ENCODE results near the gene EGFR.

Gene EGFR

GRCh38 chr7:55130395-55131141 lies 111.8 kb downstream of the EGFR start:
- no peak for DNase-seq

GRCh38 chr7:55131142-55131929 lies 112.5 kb downstream of the EGFR start:
- no peak for DNase-seq

- DNase-seq, result no peak
Observed at GRCh38 chr7:55132550-55132889, 113.7 kb downstream of the EGFR start.

DNA sequence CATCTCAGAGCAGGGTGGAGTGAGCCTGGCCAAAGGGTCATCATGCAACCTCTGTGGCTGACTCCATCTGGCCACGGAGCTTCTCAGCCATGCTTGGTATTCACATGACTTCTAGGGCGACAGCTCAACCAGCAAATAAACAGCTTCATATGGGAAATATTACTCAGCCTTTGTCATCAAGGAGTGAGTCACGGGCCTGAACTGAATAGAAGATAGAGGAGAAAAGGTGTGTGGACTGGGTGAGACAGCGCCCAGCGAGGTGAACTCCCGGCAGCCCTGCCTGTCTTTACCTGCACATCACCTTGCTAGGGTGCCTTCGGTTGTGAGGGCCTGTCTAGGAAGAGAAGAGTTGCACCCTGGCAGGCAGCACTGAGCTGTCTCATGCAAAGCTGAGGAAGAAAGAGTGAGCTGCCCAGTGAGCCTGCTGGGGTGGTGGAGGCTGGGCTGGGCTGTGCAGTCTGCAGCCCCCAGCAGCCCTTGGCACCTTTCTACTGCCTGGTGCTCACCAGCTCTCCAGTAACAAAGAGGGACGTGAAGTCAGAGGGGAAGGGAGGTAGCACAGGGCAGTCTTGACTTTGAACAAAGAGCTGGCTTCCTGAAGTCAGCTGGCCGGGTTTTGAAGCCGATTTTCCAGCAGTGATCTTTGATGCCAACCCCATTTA lies 114.2 kb downstream of the EGFR start:
- DNase-seq, result no peak

DNA sequence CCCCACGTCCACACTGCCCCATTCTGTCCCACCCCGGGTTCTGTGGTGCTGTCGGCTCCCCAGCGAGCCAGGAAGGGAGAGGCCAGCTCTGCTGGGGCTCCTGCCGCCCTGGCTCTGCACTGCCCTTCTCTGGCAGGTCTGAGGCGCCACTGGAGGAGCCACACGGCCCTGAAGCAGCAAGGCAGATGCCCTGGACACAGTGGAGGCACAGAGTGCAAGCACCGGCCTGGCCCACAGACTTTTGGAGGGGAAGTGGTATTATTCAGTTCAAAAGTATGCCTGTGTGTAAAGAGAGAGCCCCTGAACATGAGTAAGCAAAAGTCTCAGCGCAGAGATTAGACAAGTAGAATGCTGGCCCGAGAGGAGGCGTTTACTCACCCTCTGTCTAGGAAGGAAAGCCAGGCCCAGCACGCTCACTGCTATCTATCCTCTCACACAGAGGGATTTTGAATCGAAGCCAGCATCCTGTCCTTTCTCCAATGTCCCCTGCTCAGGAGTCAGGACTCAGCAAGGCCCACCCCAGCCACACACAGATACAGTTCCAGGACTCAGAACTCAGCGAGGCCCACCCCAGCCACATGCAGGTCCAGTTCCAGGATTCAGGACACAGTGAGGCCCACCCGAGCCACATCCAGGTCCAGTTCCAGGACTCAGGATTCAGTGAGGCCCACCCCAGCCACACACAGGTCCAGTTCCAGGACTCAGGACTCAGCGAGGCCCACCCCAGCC lies 115.0 kb downstream of the EGFR start:
- DNase-seq, result no peak

GRCh38 chr7:55134359-55134725 lies 115.5 kb downstream of the EGFR start:
- DNase-seq, result no peak

- no peak for DNase-seq
Observed at GRCh38 chr7:55134786-55135185, 116.0 kb downstream of the EGFR start.

DNA sequence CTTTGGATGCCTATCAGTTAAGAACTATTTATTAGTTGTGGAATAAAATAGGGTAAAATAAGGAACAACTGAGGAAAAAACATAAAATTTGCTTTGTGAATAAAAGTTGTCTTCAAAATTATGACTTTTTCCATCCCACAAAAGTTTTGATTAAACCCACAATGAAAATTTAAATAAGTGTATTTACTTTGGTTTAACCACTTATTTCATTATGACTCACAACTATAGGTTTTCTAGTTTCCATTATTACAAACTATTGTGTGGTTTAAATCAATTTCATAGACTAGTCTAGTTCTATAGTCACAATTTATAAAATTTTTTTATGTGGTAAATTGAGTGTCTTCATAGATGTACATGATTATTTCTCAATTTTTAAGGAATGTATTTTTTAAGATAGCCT lies 116.6 kb downstream of the EGFR start:
- no peak for DNase-seq

DNA sequence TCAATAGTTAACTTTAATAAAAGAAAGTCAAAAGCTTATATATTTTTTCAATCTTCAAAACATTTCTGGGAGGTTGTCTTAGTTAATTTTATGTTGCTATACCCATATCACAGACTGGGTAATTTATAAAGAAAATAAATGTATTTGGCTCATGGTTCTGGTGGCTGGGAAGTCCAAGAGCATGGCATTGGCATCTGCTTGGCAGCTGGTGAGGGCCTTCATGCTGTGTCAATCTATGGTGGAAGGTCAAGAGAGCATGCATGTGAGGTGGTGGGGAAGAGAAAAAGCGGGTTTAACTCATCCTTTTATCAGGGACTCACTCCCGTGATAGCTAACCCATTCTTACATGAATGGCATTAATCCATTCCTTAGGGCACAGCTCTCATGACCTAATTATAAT lies 119.8 kb downstream of the EGFR start:
- no peak for DNase-seq

DNA sequence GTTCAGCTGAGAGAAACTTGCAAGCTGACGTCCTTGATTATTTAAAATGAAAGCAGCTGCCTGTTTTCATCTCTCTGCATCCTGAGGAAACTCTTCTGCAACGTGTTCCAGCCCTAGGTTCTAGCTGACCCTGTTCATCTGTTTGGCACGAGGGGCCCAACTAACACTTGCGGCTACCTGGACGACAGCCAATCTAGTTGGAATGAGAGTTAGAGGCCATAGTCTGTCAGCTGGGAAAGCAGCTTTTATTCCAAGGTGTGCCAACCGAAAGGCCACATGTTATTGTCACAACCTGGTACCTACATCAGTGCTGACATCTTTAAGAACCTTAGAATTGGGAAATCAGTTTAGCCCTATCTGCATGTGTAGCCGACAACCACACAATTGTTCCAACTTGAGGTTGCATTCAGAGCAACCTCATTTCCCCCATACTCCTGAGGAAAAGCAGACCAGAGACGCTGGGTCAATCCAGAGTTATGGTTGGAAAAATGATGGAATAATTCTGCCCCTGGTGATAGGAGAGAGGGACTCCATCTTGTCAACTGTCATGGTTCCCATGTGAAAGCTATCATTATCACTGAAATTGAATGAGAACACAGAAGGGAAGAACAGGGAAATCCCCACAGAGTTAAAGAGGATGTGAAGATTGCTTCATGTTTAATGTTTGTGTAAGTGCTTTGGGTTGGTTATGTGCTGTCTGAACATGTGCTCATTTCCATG lies 121.6 kb downstream of the EGFR start:
- DNase-seq, result no peak

GRCh38 chr7:55140941-55141278 lies 122.1 kb downstream of the EGFR start:
- DNase-seq, result no peak

DNA sequence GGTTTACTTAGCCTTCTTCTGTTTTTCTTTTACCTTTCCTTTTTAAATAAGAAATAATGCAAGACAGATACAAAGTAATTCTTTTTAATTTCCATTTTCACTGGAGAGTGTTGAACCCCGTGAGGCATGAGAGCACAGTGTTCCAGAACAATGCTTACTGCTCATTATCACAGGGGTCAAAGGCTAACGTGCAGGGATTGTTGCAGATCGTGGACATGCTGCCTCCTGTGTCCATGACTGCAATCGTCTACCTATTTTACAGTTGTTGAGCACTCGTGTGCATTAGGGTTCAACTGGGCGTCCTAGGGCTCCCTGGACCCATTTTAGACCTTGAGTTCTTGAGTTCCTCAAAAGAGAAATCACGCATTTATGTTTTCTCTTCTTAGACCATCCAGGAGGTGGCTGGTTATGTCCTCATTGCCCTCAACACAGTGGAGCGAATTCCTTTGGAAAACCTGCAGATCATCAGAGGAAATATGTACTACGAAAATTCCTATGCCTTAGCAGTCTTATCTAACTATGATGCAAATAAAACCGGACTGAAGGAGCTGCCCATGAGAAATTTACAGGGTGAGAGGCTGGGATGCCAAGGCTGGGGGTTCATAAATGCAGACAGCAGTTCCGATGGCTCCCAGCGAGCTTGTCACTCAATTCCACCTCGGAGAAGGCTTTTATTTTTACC lies 124.2 kb downstream of the EGFR start:
- DNase-seq, result no peak

- no peak for DNase-seq
Observed at GRCh38 chr7:55144333-55145317, 125.8 kb downstream of the EGFR start.

DNA sequence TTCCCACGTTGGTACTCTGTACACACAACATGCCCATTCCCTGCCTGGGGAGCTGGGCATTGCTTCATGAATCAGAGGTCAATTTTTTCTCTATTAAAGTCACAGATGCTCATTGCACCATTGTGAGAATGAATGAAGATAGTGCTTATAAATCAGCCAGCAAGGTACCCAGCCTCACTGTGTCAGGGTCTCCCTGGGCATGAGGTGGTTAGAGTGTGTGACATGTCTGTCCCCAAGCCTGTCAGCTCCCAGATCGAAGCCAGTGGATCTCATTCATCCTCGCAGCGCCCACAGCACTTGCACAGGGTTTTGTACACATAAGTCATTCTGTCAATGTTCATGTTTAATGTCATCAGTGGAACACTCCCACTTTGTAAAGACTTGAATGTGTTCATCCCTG lies 126.8 kb downstream of the EGFR start:
- DNase-seq, result no peak

DNA sequence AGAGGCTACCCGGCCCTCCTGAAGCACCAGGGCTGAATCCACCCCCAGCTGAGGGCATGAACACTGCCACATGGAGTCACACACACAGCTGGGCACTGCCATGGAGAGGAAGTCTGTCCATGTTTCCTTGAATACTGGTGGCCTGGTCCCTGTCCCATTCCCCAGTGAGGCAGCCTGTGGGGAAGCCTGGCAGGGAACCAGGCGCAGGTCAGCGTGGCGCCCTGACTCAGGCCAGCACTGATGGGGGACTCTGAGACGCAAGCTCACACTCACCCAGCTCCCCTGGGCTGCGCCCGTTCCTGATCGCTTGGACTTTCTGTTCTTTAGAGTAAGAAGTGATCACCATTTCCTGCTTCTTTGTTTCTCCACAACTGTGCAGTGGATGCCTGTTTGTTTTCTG lies 128.3 kb downstream of the EGFR start:
- no peak for DNase-seq

- no peak for DNase-seq
Observed at GRCh38 chr7:55147736-55148135, 128.9 kb downstream of the EGFR start.

- no peak for DNase-seq
Observed at GRCh38 chr7:55148571-55148970, 129.8 kb downstream of the EGFR start.

DNA sequence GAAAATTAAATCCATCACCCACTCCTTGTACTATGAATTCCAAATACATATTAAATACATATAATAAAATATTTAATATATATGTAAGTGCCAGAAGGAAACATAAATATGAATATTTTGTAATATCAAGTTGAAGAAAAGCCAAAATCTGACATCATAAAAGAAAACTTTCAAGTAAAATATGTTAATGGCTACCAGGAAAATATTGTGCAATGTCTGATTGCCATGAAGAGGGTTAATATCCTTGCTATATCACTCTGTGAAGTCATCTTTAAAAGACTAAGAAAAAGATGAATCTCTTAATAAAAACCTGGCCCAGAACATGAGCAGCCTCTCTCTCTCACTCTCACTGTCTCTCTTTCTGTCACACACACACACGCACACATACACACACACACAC lies 130.2 kb downstream of the EGFR start:
- no peak for DNase-seq

DNA sequence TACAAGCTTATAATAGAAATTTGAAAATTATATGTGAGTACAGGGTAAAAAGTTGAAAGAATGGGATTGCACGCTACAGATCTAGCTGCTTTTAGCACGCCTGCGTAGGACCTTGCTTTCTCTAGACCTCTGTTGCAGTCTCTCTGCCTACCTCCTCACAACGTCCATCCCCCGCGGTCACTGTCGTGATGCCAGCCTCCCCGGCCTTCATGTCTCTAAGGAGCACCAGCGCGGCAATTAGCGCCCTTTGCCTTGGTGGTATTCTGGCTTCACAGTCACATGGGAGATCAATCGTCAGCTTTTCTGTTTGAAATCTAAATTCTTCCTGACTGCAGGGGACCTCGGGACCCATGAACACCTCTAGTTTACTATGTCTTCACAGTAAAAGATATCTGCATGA lies 131.3 kb downstream of the EGFR start:
- DNase-seq, result no peak

DNA sequence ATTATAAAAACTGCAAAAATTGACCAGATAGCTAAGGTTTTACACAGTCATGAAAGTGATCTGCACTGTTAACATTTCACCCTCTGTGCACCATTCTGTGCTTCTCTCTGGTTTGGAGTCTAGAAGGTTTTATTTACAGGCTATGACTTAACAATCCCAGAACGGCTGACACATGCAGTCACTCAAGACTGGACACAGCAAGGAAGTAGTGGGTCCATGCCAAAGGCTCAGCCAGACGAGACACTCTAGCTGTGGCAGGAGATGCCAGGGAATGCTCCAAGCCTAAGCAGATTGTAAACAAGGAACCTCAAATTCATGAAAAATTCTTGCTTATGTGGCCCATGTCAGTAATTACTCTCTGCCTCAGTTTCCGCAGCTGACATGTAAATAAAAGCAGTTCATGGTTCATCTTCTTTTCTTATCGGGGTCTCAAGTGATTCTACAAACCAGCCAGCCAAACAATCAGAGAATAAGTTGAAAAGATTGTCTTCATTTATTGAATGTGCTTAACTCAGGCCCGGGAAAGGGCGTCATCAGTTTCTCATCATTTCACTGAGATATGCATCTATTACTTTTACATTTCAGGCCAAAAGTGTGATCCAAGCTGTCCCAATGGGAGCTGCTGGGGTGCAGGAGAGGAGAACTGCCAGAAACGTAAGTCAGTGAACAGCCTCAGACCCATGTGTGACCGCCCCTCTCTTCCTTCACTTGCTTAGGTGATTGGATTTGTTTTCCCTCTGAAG lies 132.1 kb downstream of the EGFR start:
- no peak for DNase-seq
